Measurements from ENCODE around the gene ANXA2. TPM values are rescaled to one million over a fixed set of nuclear protein-coding genes. Genes with fewer than 3 reads are reported as not detected.

Gene ANXA2
- polyA plus RNA-seq, 1 donor (not counting 4 experiments of a cell fraction or from before 2014, with no cell fraction given) = 11,017 TPM

DNA sequence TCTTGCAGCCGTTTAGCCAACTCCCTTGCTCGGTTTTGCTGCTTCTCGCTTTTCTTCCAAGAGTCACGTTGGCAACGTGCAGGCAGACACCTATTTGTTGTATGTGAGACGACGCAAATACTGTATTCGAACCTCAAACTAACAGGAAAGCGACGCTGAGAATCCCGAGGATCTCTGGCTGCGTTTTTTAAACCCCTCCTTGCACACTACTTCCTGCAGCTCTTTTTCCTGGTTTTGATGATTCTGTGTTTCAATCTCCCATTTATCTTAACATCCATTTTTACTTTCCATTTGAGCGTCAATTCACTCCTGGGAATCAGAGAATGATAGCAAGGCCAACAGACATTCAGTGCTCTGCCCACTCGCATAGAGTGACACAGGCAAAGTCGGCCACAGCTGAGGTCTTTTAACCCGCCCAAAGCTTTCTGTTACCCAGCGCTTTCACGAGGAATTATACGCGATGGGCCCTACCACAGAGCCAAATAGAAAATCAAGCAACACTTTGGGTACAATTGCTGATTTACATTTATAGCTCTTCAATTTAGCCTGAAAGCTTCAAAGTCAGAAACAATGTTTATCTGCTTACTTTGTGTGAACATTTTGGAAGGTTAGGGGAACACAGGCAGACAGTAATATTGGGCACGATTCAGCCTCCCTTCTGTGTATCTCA lies 1.6 kb upstream of the ANXA2 start:
- Histone ChIP-seq H2AFZ (ENCODE audit: control insufficient read depth, low read length) (peak overlapping the region; percentile 4), H3K79me2 (ENCODE audit: control insufficient read depth, insufficient read depth, low read length) (peaks cover 34% of the 10 kb centered on the region), H3K9ac (ENCODE audit: control insufficient read depth, extremely low read depth, insufficient read depth, low read length) (peak overlapping the region; percentile 99), H3K27ac (ENCODE audit: control insufficient read depth, insufficient read depth, low read length) (peak overlapping the region; percentile 98), H3K36me3 (ENCODE audit: control insufficient read depth in 2 of 2, extremely low read depth in 1 of 2, insufficient read depth in 2 of 2, low read length in 2 of 2) (peaks cover 16 to 29% of the 10 kb centered on the region in 2 experiments), H3K4me2 (ENCODE audit: control insufficient read depth, extremely low read depth, insufficient read depth, low read depth, low read length) (peak overlapping the region; percentile 88), H3K4me1 (ENCODE audit: control insufficient read depth, extremely low read depth, insufficient read depth, low read length) (peaks cover 48% of the 10 kb centered on the region), H3K27me3 (ENCODE audit: control insufficient read depth, extremely low read depth, insufficient read depth, low read length) (no peaks in the 10 kb centered on the region), H3K4me3 (ENCODE audit: control insufficient read depth in 2 of 3, extremely low read depth in 1 of 3, insufficient read depth in 2 of 3, low read depth in 1 of 3, low read length in 3 of 3) (peak overlapping the region in 2 of 3 experiments; percentile 55 to 69), H3K9me1 (ENCODE audit: control insufficient read depth, extremely low read depth, insufficient read depth, low read length) (no peaks in the 10 kb centered on the region), H4K20me1 (ENCODE audit: control insufficient read depth, extremely low read depth, insufficient read depth, low read length) (peaks cover 12% of the 10 kb centered on the region), H3K9me3 (ENCODE audit: control insufficient read depth, low read depth, low read length) (no peaks in the 10 kb centered on the region)
- TF ChIP-seq, protein P1, sequence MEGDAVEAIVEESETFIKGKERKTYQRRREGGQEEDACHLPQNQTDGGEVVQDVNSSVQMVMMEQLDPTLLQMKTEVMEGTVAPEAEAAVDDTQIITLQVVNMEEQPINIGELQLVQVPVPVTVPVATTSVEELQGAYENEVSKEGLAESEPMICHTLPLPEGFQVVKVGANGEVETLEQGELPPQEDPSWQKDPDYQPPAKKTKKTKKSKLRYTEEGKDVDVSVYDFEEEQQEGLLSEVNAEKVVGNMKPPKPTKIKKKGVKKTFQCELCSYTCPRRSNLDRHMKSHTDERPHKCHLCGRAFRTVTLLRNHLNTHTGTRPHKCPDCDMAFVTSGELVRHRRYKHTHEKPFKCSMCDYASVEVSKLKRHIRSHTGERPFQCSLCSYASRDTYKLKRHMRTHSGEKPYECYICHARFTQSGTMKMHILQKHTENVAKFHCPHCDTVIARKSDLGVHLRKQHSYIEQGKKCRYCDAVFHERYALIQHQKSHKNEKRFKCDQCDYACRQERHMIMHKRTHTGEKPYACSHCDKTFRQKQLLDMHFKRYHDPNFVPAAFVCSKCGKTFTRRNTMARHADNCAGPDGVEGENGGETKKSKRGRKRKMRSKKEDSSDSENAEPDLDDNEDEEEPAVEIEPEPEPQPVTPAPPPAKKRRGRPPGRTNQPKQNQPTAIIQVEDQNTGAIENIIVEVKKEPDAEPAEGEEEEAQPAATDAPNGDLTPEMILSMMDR (optimal IDR thresholded peaks at IDR 0.05 in 1 of 3, IDR thresholded peaks at IDR 0.05 in 1 of 3, conservative IDR thresholded peaks at IDR 0.05 in 1 of 3; ENCODE audit: extremely low read depth in 1 of 3, insufficient read depth in 2 of 3, low read length in 3 of 3) = no peak
- TF ChIP-seq EZH2 (IDR thresholded peaks at IDR 0.05; ENCODE audit: low read length) = no peak
- FAIRE-seq (peak; percentile 9), DNase-seq (ENCODE audit: low read depth, low spot score) (no peak)
- dilution Hi-C loops (cut with MboI; ENCODE audit: extremely low pct_ligation_motif_present, low sequenced_read_pairs) = no loop called here

DNA sequence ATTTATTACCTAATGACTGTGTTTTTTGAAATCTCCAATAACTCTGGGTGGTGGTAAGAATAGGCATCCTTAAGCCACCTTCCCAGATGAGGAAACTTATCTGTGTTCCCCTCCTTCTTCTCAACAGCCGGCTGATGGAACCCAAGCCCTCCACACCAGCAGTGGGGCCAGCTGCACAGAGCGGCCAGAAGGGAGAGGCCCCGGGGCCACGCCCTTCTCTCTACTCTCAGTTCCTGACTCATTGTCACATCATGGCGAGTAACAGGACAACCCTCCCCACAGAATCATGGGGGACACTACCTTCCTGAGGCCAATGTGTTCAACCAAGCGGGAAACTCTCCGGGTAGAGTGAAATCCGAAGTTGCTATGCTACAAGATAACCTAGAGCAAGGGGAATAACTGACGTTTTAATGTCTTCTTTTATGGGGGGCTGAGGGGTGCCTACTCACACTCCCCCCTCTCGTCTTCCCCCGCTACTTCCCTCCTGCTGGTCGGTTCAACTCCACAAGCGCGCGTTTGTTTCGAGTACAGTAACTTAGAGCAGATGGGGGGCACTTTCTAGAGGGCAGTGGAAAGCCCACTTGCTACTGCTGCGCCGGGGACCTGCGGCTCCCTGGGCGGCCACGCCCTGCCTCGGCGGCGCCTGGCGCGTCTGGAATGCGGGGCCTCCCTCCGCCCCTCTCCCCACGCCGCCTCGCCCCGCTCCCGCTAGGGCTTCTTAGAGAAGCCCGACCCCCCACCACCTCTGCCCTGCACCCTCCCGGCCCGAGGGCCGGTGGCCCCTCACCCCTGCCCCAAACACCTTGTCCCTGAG lies 621 bp downstream of the ANXA2 start:
- peaks cover 49% of the 10 kb centered on the region for H3K4me1 ChIP-seq (ENCODE audit: control insufficient read depth, extremely low read depth, insufficient read depth, low read length)
- H4K20me1 ChIP-seq (ENCODE audit: control insufficient read depth, extremely low read depth, insufficient read depth, low read length) = peaks cover 20% of the 10 kb centered on the region
- peak overlapping the region; percentile 99 for H3K27ac ChIP-seq (ENCODE audit: control insufficient read depth, insufficient read depth, low read length)
- no peaks in the 10 kb centered on the region for H3K9me3 ChIP-seq (ENCODE audit: control insufficient read depth, low read depth, low read length)
- H3K27me3 ChIP-seq (ENCODE audit: control insufficient read depth, extremely low read depth, insufficient read depth, low read length) = no peaks in the 10 kb centered on the region
- dilution Hi-C loops (cut with MboI; ENCODE audit: extremely low pct_ligation_motif_present, low sequenced_read_pairs) = no loop called here
- no peak overlapping the region for H2AFZ ChIP-seq (ENCODE audit: control insufficient read depth, low read length)
- DNase-seq (ENCODE audit: low read depth, low spot score) (peak; percentile 81), FAIRE-seq (no peak)
- H3K9ac ChIP-seq (ENCODE audit: control insufficient read depth, extremely low read depth, insufficient read depth, low read length) = peak overlapping the region; percentile 99
- H3K4me2 ChIP-seq (ENCODE audit: control insufficient read depth, extremely low read depth, insufficient read depth, low read depth, low read length) = peak overlapping the region; percentile 89
- peaks cover 56% of the 10 kb centered on the region for H3K79me2 ChIP-seq (ENCODE audit: control insufficient read depth, insufficient read depth, low read length)
- H3K36me3 ChIP-seq (ENCODE audit: control insufficient read depth in 2 of 2, extremely low read depth in 1 of 2, insufficient read depth in 2 of 2, low read length in 2 of 2) = peaks cover 21 to 41% of the 10 kb centered on the region in 2 experiments
- TF ChIP-seq EZH2 (IDR thresholded peaks at IDR 0.05; ENCODE audit: low read length) = no peak
- TF ChIP-seq, protein P1 (optimal IDR thresholded peaks at IDR 0.05 in 1 of 3, IDR thresholded peaks at IDR 0.05 in 1 of 3, conservative IDR thresholded peaks at IDR 0.05 in 1 of 3; ENCODE audit: extremely low read depth in 1 of 3, insufficient read depth in 2 of 3, low read length in 3 of 3) = no peak
- H3K4me3 ChIP-seq (ENCODE audit: control insufficient read depth in 2 of 3, extremely low read depth in 1 of 3, insufficient read depth in 2 of 3, low read depth in 1 of 3, low read length in 3 of 3) = peak overlapping the region; percentile 77 to 97 (median 86)
- no peaks in the 10 kb centered on the region for H3K9me1 ChIP-seq (ENCODE audit: control insufficient read depth, extremely low read depth, insufficient read depth, low read length)
